SK-N-SH treated with all-trans-retinoic acid at 6 μM for 48 hours (cell line): ENCODE data around the gene LRMDA.

ENCODE experiments used
- CSDC2 ChIP-seq: fragments of 250-450 bp; sonication (Bioruptor Pico); IDR thresholded peaks from 2 replicates; pipeline ENCODE4 v1.5.0; 2020; ENCODE audit warnings: mild to moderate bottlenecking, moderate library complexity
- ESRRG ChIP-seq: fragments of 250-450 bp; sonication (Bioruptor Pico); IDR thresholded peaks from 2 replicates; pipeline ENCODE4 v1.6.1; 2021; ENCODE audit warnings: mild to moderate bottlenecking
- ISL1 ChIP-seq: fragments of 250-450 bp; sonication (Bioruptor Pico); IDR thresholded peaks from 2 replicates; pipeline ENCODE4 v2.1.2; 2022; ENCODE audit warnings: mild to moderate bottlenecking, moderate library complexity
- RARB ChIP-seq: fragments of 250-450 bp; sonication (Bioruptor Pico); IDR thresholded peaks from 2 replicates; pipeline ENCODE4 v1.8.0; 2021; ENCODE audit warnings: mild to moderate bottlenecking, moderate library complexity
- SNAI2 ChIP-seq: fragments of 250-450 bp; sonication (Bioruptor Pico); IDR thresholded peaks from 2 replicates; pipeline ENCODE4 v1.5.0; 2020; ENCODE audit warnings: mild to moderate bottlenecking, moderate library complexity
- TCF4 ChIP-seq: fragments of 250-450 bp; sonication (Bioruptor Pico); IDR thresholded peaks from 2 replicates; pipeline ENCODE4 v1.8.0; 2021; ENCODE audit warnings: mild to moderate bottlenecking, moderate library complexity, borderline replicate concordance
- TOX ChIP-seq: fragments of 250-450 bp; sonication (Bioruptor Pico); IDR thresholded peaks from 2 replicates; pipeline ENCODE4 v1.8.0; 2021; ENCODE audit warnings: mild to moderate bottlenecking, moderate library complexity, borderline replicate concordance
- ZC3H10 ChIP-seq: fragments of 250-450 bp; sonication (Bioruptor Pico); IDR thresholded peaks from 2 replicates; pipeline ENCODE4 v1.5.1; 2021; ENCODE audit warnings: mild to moderate bottlenecking, moderate library complexity
- ZFP3 ChIP-seq: fragments of 250-450 bp; sonication (Bioruptor Pico); IDR thresholded peaks from 2 replicates; pipeline ENCODE4 v1.5.0; 2020; ENCODE audit warnings: mild to moderate bottlenecking, moderate library complexity
- ZFP30 ChIP-seq: fragments of 450-650 bp; formaldehyde crosslinking; IDR thresholded peaks from 2 replicates; pipeline ENCODE4 v1.5.0; 2022; ENCODE audit warnings: mild to moderate bottlenecking, moderate library complexity
- ZNF565 ChIP-seq: fragments of 450-650 bp; formaldehyde crosslinking; conservative IDR thresholded peaks from 2 replicates; pipeline ENCODE4 v1.5.0; 2020; ENCODE audit warnings: low read depth, mild to moderate bottlenecking, moderate library complexity
- ZNF70 ChIP-seq: fragments of 450-650 bp; formaldehyde crosslinking; IDR thresholded peaks from 2 replicates; pipeline ENCODE4 v1.5.0; 2020; ENCODE audit warnings: mild to moderate bottlenecking, moderate library complexity
- TF ChIP-seq, protein P1 (sequence below): fragments of 250-450 bp; sonication (Bioruptor Pico); IDR thresholded peaks from 2 replicates; pipeline ENCODE4 v1.8.0; 2020; ENCODE audit warnings: mild to moderate bottlenecking, moderate library complexity, borderline replicate concordance
- TF ChIP-seq, protein P2 (sequence below): fragments of 250-450 bp; sonication (Bioruptor Pico); IDR thresholded peaks from 2 replicates; pipeline ENCODE4 v1.5.1; 2021; ENCODE audit warnings: mild to moderate bottlenecking, moderate library complexity

DNA sequence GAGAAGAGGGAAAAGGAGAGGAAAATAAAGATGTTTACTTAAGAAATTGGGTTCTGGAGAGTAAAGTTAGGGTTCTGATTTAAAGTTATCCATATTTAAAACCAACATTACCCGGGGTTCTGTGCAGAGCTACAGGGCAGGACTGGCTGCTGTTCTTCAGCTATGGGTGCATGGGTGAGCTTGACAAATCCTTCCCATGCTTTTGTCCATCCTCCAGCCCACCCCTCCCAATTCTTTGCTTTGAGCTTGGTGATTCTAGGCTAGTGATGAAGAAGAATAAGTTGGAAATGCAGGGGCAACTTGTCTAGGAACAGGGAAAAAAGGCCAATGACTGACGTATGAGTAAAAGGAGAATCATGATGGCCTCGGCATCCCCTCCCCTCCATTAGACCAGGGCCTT lies 636.0 kb downstream of the LRMDA start:
- no peak for TF ChIP-seq ZC3H10 (CRISPR knock-in tag)
- TF ChIP-seq ZFP30 (CRISPR knock-in tag): no peak
- TF ChIP-seq CSDC2: no peak
- no peak for TF ChIP-seq RARB (CRISPR knock-in tag)
- no peak for TF ChIP-seq ESRRG (CRISPR knock-in tag)
- TF ChIP-seq ISL1 (CRISPR knock-in tag): no peak
- TF ChIP-seq, protein P1, sequence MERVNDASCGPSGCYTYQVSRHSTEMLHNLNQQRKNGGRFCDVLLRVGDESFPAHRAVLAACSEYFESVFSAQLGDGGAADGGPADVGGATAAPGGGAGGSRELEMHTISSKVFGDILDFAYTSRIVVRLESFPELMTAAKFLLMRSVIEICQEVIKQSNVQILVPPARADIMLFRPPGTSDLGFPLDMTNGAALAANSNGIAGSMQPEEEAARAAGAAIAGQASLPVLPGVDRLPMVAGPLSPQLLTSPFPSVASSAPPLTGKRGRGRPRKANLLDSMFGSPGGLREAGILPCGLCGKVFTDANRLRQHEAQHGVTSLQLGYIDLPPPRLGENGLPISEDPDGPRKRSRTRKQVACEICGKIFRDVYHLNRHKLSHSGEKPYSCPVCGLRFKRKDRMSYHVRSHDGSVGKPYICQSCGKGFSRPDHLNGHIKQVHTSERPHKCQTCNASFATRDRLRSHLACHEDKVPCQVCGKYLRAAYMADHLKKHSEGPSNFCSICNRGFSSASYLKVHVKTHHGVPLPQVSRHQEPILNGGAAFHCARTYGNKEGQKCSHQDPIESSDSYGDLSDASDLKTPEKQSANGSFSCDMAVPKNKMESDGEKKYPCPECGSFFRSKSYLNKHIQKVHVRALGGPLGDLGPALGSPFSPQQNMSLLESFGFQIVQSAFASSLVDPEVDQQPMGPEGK (CRISPR knock-in tag): no peak
- no peak for TF ChIP-seq ZFP3
- TF ChIP-seq, protein P2, sequence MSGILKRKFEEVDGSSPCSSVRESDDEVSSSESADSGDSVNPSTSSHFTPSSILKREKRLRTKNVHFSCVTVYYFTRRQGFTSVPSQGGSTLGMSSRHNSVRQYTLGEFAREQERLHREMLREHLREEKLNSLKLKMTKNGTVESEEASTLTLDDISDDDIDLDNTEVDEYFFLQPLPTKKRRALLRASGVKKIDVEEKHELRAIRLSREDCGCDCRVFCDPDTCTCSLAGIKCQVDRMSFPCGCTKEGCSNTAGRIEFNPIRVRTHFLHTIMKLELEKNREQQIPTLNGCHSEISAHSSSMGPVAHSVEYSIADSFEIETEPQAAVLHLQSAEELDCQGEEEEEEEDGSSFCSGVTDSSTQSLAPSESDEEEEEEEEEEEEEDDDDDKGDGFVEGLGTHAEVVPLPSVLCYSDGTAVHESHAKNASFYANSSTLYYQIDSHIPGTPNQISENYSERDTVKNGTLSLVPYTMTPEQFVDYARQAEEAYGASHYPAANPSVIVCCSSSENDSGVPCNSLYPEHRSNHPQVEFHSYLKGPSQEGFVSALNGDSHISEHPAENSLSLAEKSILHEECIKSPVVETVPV: no peak
- no peak for TF ChIP-seq TCF4 (CRISPR knock-in tag)
- no peak for TF ChIP-seq ZNF70
- no peak for TF ChIP-seq SNAI2
- TF ChIP-seq TOX (CRISPR knock-in tag): no peak
- no peak for TF ChIP-seq ZNF565 (CRISPR knock-in tag)
